K562 (cell line): ENCODE results near the gene EFCAB12. TPM values are rescaled to one million over a fixed set of nuclear protein-coding genes. Genes with fewer than 3 reads are reported as not detected.

Experiments
- ATAC-seq: fragments of 200-7000 bp; cut with Tn5 transposase; 3 replicates; pipeline ENCODE4 v1.9.1; 2020; ENCODE audit warnings: moderate library complexity
- BruUV-seq: library from RNA; stranded (reverse); fragments of 400-500 nt; replicated peaks from 2 replicates; lab custom pipeline; 2021; lab: Mats Ljungman, UMichigan
- CTCF ChIA-PET: fragments of 300-600 bp; formaldehyde crosslinking; extraction: SDS; loops from one replicate; lab custom pipeline; 2021; ENCODE audit warnings: low intra/inter-chr PET ratio; lab: Yijun Ruan, JAX
- POLR2A ChIA-PET: fragments of 300-600, 350-650 bp; sonication (Branson Sonifier 250); formaldehyde crosslinking; extraction: SDS; loops from one replicate; lab custom pipeline; 2021; ENCODE audit warnings: antibody characterized with exemption, inconsistent platforms; lab: Yijun Ruan, JAX
- DNase-seq, 4 experiments: peaks; one replicate each; pipeline versions ENCODE4 v3.0.0 to v3.0.0-alpha.2; 2011 to 2018; ENCODE audit warnings: low spot score in 3 of 4, mixed read lengths in 3 of 4; ENCODE audit errors: extremely low read depth in 1 of 4
- FAIRE-seq: peaks from 2 replicates; lab custom pipeline; 2011; peaks lifted over from hg19 to GRCh38; lab: Jason Lieb, UNC
- H2AFZ ChIP-seq: 2 replicates; pipeline ENCODE4 v1.6.0; 2011; ENCODE audit warnings: low read depth, low read length, control low read depth, inconsistent platforms
- H3K27ac ChIP-seq: fragments of 200-600 bp; 3 replicates; pipeline ENCODE4 v1.8.0; 2011; ENCODE audit warnings: low read depth, mild to moderate bottlenecking, control low read depth, inconsistent platforms, low read length, moderate library complexity, mixed read lengths; ENCODE audit errors: extremely low read depth
- H3K27me3 ChIP-seq, 2 experiments: fragments of 300-600 bp in 1 of 2; 2 replicates in 1 of 2; 3 replicates in 1 of 2; pipeline versions ENCODE4 v1.6.0 to v1.8.0; 2011; ENCODE audit warnings: inconsistent platforms in 2 of 2, low read length in 2 of 2, mild to moderate bottlenecking in 1 of 2, mixed read lengths in 1 of 2, moderate library complexity in 1 of 2; ENCODE audit not compliant: control insufficient read depth in 2 of 2, insufficient read depth in 2 of 2
- H3K36me3 ChIP-seq: fragments of 300-600 bp; 3 replicates; pipeline ENCODE4 v1.8.0; 2011; ENCODE audit warnings: mild to moderate bottlenecking, low read length, inconsistent platforms; ENCODE audit not compliant: control insufficient read depth, insufficient read depth
- H3K4me1 ChIP-seq, 2 experiments: fragments of 200-600 bp in 1 of 2; replicated peaks in 1 of 2; 2 replicates in 1 of 2; 3 replicates in 1 of 2; pipeline versions ENCODE4 v1.5.1 to v1.8.0; 2011; ENCODE audit warnings: inconsistent platforms in 2 of 2, low read length in 2 of 2, mild to moderate bottlenecking in 1 of 2, mixed read lengths in 1 of 2, moderate library complexity in 1 of 2; ENCODE audit not compliant: control insufficient read depth in 2 of 2, insufficient read depth in 2 of 2
- H3K4me2 ChIP-seq: 2 replicates; pipeline ENCODE4 v1.6.1; 2011; ENCODE audit warnings: low read length, control low read depth, inconsistent platforms, mixed read lengths; ENCODE audit not compliant: insufficient read depth
- H3K4me3 ChIP-seq: fragments of 200-600 bp; sonication (generic), shearing (Covaris generic); 2 replicates; pipeline ENCODE4 v1.5.1; 2016; ENCODE audit warnings: control low read depth, inconsistent platforms
- H3K79me2 ChIP-seq: fragments of 200-600 bp; 3 replicates; pipeline ENCODE4 v1.8.0; 2011; ENCODE audit warnings: low read length, inconsistent platforms; ENCODE audit not compliant: control insufficient read depth, insufficient read depth
- H3K9ac ChIP-seq, 2 experiments: 2 replicates each; pipeline versions ENCODE4 v1.6.0 to v1.6.1; 2011; ENCODE audit warnings: low read depth in 2 of 2, low read length in 2 of 2, control low read depth in 1 of 2, inconsistent platforms in 1 of 2, mild to moderate bottlenecking in 1 of 2, mixed read lengths in 1 of 2; ENCODE audit not compliant: insufficient read depth in 1 of 2
- H3K9me1 ChIP-seq: one replicate; pipeline ENCODE4 v1.6.0; 2011; ENCODE audit warnings: inconsistent platforms, mild to moderate bottlenecking, low read length, moderate library complexity; ENCODE audit not compliant: control insufficient read depth, insufficient read depth
- H3K9me3 ChIP-seq: replicated peaks from 2 replicates; pipeline ENCODE4 v1.5.1; 2011; ENCODE audit warnings: low read depth, low read length, inconsistent platforms; ENCODE audit not compliant: control insufficient read depth, insufficient read depth
- H4K20me1 ChIP-seq: replicated peaks from 2 replicates; pipeline ENCODE4 v1.6.1; 2011; ENCODE audit warnings: low read length, inconsistent platforms, mixed read lengths; ENCODE audit not compliant: control insufficient read depth, insufficient read depth
- ELF2 ChIP-seq: fragments of 250-450 bp; sonication (Bioruptor Pico); IDR thresholded peaks from 2 replicates; pipeline ENCODE4 v1.5.0; 2021; ENCODE audit warnings: mild to moderate bottlenecking
- ETV5 ChIP-seq: sonication (generic); formaldehyde crosslinking; IDR thresholded peaks from 2 replicates; pipeline ENCODE4 v1.4.0; 2020; ENCODE audit warnings: low read depth, mild to moderate bottlenecking, missing genetic modification reagents
- FOXA1 ChIP-seq: fragments of 450-650 bp; IDR thresholded peaks from 2 replicates; pipeline ENCODE4 v1.6.1; 2016; ENCODE audit warnings: mild to moderate bottlenecking, borderline replicate concordance
- HDAC3 ChIP-seq: fragments of 450-650 bp; IDR thresholded peaks from 2 replicates; pipeline ENCODE4 v1.6.1; 2018; ENCODE audit warnings: borderline replicate concordance, mild to moderate bottlenecking, moderate library complexity; ENCODE audit not compliant: partially characterized antibody
- NFRKB ChIP-seq: fragments of 450-650 bp; IDR thresholded peaks from 2 replicates; pipeline ENCODE4 v1.6.1; 2016; ENCODE audit warnings: low read depth
- PHF8 ChIP-seq: fragments of 200-600 bp; sonication (generic); IDR thresholded peaks from 2 replicates; pipeline ENCODE4 v1.6.1; 2012; ENCODE audit warnings: mixed run types, mild to moderate bottlenecking, inconsistent platforms, low read length, moderate library complexity, borderline replicate concordance
- RBM39 ChIP-seq: fragments of 200-400 bp; formaldehyde crosslinking; optimal IDR thresholded peaks from 2 replicates; pipeline ENCODE3; 2018; ENCODE audit warnings: low read depth, low read length
- SOX6 ChIP-seq: fragments of 450-650 bp; IDR thresholded peaks from 2 replicates; pipeline ENCODE4 v1.6.1; 2014; ENCODE audit warnings: mild to moderate bottlenecking
- TGIF2 ChIP-seq: sonication (generic); formaldehyde crosslinking; IDR thresholded peaks from 2 replicates; pipeline ENCODE4 v1.8.1; 2022; ENCODE audit warnings: mild to moderate bottlenecking, missing genetic modification reagents, moderate library complexity
- TSC22D4 ChIP-seq: fragments of 450-650 bp; IDR thresholded peaks from 2 replicates; pipeline ENCODE4 v1.6.1; 2016; ENCODE audit warnings: missing genetic modification characterization, missing biosample characterization, control low read depth
- ZNF347 ChIP-seq: fragments of 450-650 bp; formaldehyde crosslinking; IDR thresholded peaks from 2 replicates; pipeline ENCODE4 v1.4.0; 2020; ENCODE audit warnings: low read depth, mild to moderate bottlenecking, moderate library complexity
- ZNF696 ChIP-seq: fragments of 250-450 bp; sonication (Bioruptor Pico); conservative IDR thresholded peaks from 2 replicates; pipeline ENCODE4 v1.4.0; 2020; ENCODE audit warnings: mild to moderate bottlenecking, moderate library complexity
- ZNF785 ChIP-seq: fragments of 250-450 bp; sonication (Bioruptor Pico); IDR thresholded peaks from 2 replicates; pipeline ENCODE4 v1.4.0; 2020; ENCODE audit warnings: mild to moderate bottlenecking
- WGBS: fragments of 100-300 bp; shearing (Covaris generic); methylation state at CpG from one replicate; pipeline ENCODE4 v1.1.6; 2016; ENCODE audit warnings: low coverage, mixed read lengths; ENCODE audit not compliant: insufficient coverage; ENCODE audit errors: missing lambda C conversion rate; 5-methylcytosine and 5-hydroxymethylcytosine counted together
- in situ Hi-C: fragments of 300-500 bp; cut with MboI; formaldehyde crosslinking; loops from 4 replicates; pipeline ENCODE4 v1.15.0; 2018; ENCODE audit warnings: inconsistent platforms, mixed read lengths
- intact Hi-C: fragments of 100-400 bp; cut with micrococcal nuclease; formaldehyde crosslinking; loops from 2 replicates; pipeline ENCODE4 v1.14.2; 2022
- polyA plus RNA-seq, 8 experiments: library from polyadenylated mRNA; depleted of rRNA in 4 of 8; stranded (reverse) in 5 of 8; unstranded in 3 of 8; fragments of >200 nt; fragmentation: Nextera tagmentation in 2 of 8; fragmentation: Illumina TruSeq in 1 of 8; extraction: Ambion mirVana in 2 of 8; extraction: Trizol in 1 of 8; gene quantifications; 2 replicates each; pipeline versions ENCODE4 v1.2.1 to v1.2.3, GENCODE V29; 2011 to 2014; ENCODE audit warnings: inconsistent platforms in 1 of 8, missing spikeins in 1 of 8
- total RNA-seq, 7 experiments: library from RNA; depleted of rRNA in 6 of 7; stranded (reverse); fragments of >200 nt in 6 of 7; fragmentation: Illumina TruSeq in 2 of 7; extraction: Trizol in 2 of 7; gene quantifications; 2 replicates each; pipeline versions ENCODE4 v1.2.1 to v1.2.3, GENCODE V29; 2011 to 2021; ENCODE audit warnings: low replicate concordance in 1 of 7
- TF ChIP-seq, protein P1 (sequence below), 3 experiments: fragments of 200-800 bp in 1 of 3; fragments of 250-450 bp in 1 of 3; fragments of 450-650 bp in 1 of 3; sonication (Bioruptor Pico) in 1 of 3; sonication (Bioruptor generic) in 1 of 3; formaldehyde crosslinking in 1 of 3; IDR thresholded peaks; 2 replicates each; pipeline versions ENCODE4 v1.6.1 to v1.8.0; 2016 to 2022; ENCODE audit warnings: mild to moderate bottlenecking in 2 of 3, missing genetic modification characterization in 2 of 3, missing compliant biosample characterization in 1 of 3, moderate library complexity in 1 of 3
- TF ChIP-seq, protein P2 (sequence below): fragments of 200-800 bp; sonication (Bioruptor generic); IDR thresholded peaks from 2 replicates; pipeline ENCODE4 v1.6.1; 2017; ENCODE audit warnings: missing genetic modification characterization, missing compliant biosample characterization

EFCAB12 gene
- total and polyA plus RNA-seq, 9 of the 15 experiments (the other 6 are each of a cell fraction or from before 2014, with no cell fraction given), result 0.08 to 0.95 (median 0.56) TPM; not detected in 1

DNA sequence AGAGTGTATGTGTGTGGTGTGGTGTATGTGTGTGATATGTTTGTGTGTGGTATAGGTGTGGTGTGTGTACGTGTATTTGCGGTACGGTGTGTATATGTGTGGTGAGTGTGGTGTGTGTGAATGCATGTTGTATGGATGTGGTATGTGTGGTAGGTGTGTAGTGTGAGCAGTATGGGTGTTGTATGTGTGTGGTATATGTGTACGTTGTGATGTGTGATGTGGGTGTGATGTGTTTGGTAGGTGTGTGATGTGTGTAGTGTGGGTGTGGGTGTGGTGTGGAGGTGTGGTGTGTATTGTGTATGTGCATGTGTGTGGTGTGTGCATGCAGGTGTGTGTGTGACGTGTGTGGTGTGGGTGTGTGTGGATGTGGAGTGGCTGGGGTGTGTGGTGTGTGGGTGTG is 58.7 kb downstream of the EFCAB12 start (continued):
- TF ChIP-seq, protein P1, sequence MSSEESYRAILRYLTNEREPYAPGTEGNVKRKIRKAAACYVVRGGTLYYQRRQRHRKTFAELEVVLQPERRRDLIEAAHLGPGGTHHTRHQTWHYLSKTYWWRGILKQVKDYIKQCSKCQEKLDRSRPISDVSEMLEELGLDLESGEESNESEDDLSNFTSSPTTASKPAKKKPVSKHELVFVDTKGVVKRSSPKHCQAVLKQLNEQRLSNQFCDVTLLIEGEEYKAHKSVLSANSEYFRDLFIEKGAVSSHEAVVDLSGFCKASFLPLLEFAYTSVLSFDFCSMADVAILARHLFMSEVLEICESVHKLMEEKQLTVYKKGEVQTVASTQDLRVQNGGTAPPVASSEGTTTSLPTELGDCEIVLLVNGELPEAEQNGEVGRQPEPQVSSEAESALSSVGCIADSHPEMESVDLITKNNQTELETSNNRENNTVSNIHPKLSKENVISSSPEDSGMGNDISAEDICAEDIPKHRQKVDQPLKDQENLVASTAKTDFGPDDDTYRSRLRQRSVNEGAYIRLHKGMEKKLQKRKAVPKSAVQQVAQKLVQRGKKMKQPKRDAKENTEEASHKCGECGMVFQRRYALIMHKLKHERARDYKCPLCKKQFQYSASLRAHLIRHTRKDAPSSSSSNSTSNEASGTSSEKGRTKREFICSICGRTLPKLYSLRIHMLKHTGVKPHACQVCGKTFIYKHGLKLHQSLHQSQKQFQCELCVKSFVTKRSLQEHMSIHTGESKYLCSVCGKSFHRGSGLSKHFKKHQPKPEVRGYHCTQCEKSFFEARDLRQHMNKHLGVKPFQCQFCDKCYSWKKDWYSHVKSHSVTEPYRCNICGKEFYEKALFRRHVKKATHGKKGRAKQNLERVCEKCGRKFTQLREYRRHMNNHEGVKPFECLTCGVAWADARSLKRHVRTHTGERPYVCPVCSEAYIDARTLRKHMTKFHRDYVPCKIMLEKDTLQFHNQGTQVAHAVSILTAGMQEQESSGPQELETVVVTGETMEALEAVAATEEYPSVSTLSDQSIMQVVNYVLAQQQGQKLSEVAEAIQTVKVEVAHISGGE (CRISPR knock-in tag; IDR thresholded peaks at IDR 0.05), result no peak
- TF ChIP-seq SOX6 (no peak), TSC22D4 (tag) (0 out of 2 replicates have a peak, but pooled peaks have one; percentile 54)

DNA sequence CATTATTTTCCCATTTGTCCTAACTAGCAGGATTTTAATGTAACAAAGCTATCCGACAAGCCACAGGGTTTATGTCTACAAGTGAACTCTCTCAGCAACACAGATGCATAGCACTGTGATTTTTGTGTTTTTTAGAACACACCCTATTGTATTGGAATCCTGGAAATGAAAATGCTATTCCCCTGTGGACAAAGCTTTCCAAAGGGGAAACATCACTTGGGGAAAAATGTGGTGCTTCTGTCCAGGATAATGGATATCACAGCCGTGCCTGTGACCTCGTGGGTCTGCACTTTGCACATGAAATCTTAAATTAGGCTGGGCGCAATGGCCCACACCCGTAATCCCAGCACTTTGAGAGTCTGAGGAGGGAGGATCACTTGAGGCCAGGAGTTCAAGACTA is 60.6 kb downstream of the EFCAB12 start:
- CTCF ChIA-PET, result no interaction called here
- no peaks in the 10 kb centered on the region for H3K79me2 ChIP-seq
- FAIRE-seq (no peak), ATAC-seq (no peak), DNase-seq (no peak)
- intact Hi-C loops (no loop called here), in situ Hi-C loops (no loop called here)
- H3K9me1 ChIP-seq, result no peaks in the 10 kb centered on the region
- TF ChIP-seq ZNF785 (CRISPR knock-in tag) (no peak), ZNF696 (CRISPR knock-in tag) (no peak), RBM39 (no peak), FOXA1 (no peak), NFRKB (no peak), ZNF347 (CRISPR knock-in tag) (no peak), HDAC3 (no peak), PHF8 (no peak), ETV5 (CRISPR knock-in tag) (no peak), TGIF2 (CRISPR knock-in tag) (no peak), ELF2 (CRISPR knock-in tag) (no peak)
- TF ChIP-seq, protein P2, sequence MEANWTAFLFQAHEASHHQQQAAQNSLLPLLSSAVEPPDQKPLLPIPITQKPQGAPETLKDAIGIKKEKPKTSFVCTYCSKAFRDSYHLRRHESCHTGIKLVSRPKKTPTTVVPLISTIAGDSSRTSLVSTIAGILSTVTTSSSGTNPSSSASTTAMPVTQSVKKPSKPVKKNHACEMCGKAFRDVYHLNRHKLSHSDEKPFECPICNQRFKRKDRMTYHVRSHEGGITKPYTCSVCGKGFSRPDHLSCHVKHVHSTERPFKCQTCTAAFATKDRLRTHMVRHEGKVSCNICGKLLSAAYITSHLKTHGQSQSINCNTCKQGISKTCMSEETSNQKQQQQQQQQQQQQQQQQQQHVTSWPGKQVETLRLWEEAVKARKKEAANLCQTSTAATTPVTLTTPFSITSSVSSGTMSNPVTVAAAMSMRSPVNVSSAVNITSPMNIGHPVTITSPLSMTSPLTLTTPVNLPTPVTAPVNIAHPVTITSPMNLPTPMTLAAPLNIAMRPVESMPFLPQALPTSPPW (CRISPR knock-in tag), result no peak
- no peaks in the 10 kb centered on the region for H3K27me3 ChIP-seq
- BruUV-seq, result no TSS peak
- no peaks in the 10 kb centered on the region; the same call in 1 of the 2 replicates for H3K9me3 ChIP-seq
- no peak overlapping the region for H2AFZ ChIP-seq
- H3K4me1 ChIP-seq, result peaks cover 0 to 22% of the 10 kb centered on the region in 2 experiments; a peak in 3 of 5 replicates
- no peaks in the 10 kb centered on the region for H3K36me3 ChIP-seq
- no peak overlapping the region for H3K9ac ChIP-seq
- no peak overlapping the region for H3K4me3 ChIP-seq
- POLR2A ChIA-PET, result interaction anchor here (1.0 kb wide), 1 partner anchor 107 kb away, joined by 3 read pairs; no protein-coding TSS in a partner anchor
- H3K4me2 ChIP-seq, result no peak overlapping the region
- no peak overlapping the region for H3K27ac ChIP-seq
- H4K20me1 ChIP-seq, result no peaks in the 10 kb centered on the region
- 23% methylated on average over 5 of the region's 5 CpGs for WGBS
